ENCODE data around the gene GPR15LG. TPM values are rescaled to one million over a fixed set of nuclear protein-coding genes. Genes with fewer than 3 reads are reported as not detected.

The GPR15LG gene
- total RNA-seq, 2 experiments from 2014 or later = not detected

GRCh38 chr10:84213076-84213475 is 39.5 kb downstream of the GPR15LG start:
- intact Hi-C loops (cut with micrococcal nuclease; ENCODE audit: unreplicated experiment) = no loop called here
- CTCF ChIA-PET (ENCODE audit: unreplicated experiment) = no interaction called here
- BruUV-seq (replicated peaks) = no TSS peak
- no peak overlapping the region for H2AFZ ChIP-seq (ENCODE audit: low read length)
- H3K36me3 ChIP-seq (ENCODE audit: insufficient read depth, low read length) = no peaks in the 10 kb centered on the region
- H3K79me2 ChIP-seq (ENCODE audit: insufficient read depth, low read depth, low read length) = no peaks in the 10 kb centered on the region
- H3K9me3 ChIP-seq (ENCODE audit: low read length) = no peaks in the 10 kb centered on the region
- no peaks in the 10 kb centered on the region for H4K20me1 ChIP-seq (ENCODE audit: insufficient read depth, low read length)
- no peak for DNase-seq (ENCODE audit: low spot score)
- no peaks in the 10 kb centered on the region for H3K4me1 ChIP-seq (ENCODE audit: insufficient read depth, low read length, poor library complexity, severe bottlenecking)
- no peak for TF ChIP-seq CTCF (conservative IDR thresholded peaks at IDR 0.05; ENCODE audit: low read length)
- no peak for TF ChIP-seq EZH2phosphoT487 (IDR thresholded peaks at IDR 0.05; ENCODE audit: borderline replicate concordance, low read depth, low read length)
- POLR2A ChIA-PET = no interaction called here
- no peaks in the 10 kb centered on the region for H3K9me2 ChIP-seq (ENCODE audit: insufficient read depth, low read length)
- H3K27ac ChIP-seq (ENCODE audit: low read depth, low read length, poor library complexity, severe bottlenecking) = no peak overlapping the region
- no peak overlapping the region for H3K4me3 ChIP-seq (ENCODE audit: low read depth, low read length, poor library complexity, severe bottlenecking)
- no peak overlapping the region for H3K4me2 ChIP-seq (ENCODE audit: low read length)

GRCh38 chr10:84214046-84214572 is 40.5 kb downstream of the GPR15LG start:
- TF ChIP-seq EZH2phosphoT487 (IDR thresholded peaks at IDR 0.05; ENCODE audit: borderline replicate concordance, low read depth, low read length) (no peak), CTCF (conservative IDR thresholded peaks at IDR 0.05; ENCODE audit: low read length) (no peak)
- no peaks in the 10 kb centered on the region for H3K4me1 ChIP-seq (ENCODE audit: insufficient read depth, low read length, poor library complexity, severe bottlenecking)
- ChIA-PET CTCF (ENCODE audit: unreplicated experiment) (no interaction called here), POLR2A (no interaction called here)
- no peak overlapping the region for H2AFZ ChIP-seq (ENCODE audit: low read length)
- H4K20me1 ChIP-seq (ENCODE audit: insufficient read depth, low read length) = no peaks in the 10 kb centered on the region
- no peaks in the 10 kb centered on the region for H3K9me2 ChIP-seq (ENCODE audit: insufficient read depth, low read length)
- H3K27ac ChIP-seq (ENCODE audit: low read depth, low read length, poor library complexity, severe bottlenecking) = no peak overlapping the region
- BruUV-seq (replicated peaks) = no TSS peak
- H3K4me2 ChIP-seq (ENCODE audit: low read length) = no peak overlapping the region
- H3K36me3 ChIP-seq (ENCODE audit: insufficient read depth, low read length) = no peaks in the 10 kb centered on the region
- no peaks in the 10 kb centered on the region for H3K9me3 ChIP-seq (ENCODE audit: low read length)
- H3K79me2 ChIP-seq (ENCODE audit: insufficient read depth, low read depth, low read length) = no peaks in the 10 kb centered on the region
- intact Hi-C loops (cut with micrococcal nuclease; ENCODE audit: unreplicated experiment) = no loop called here
- no peak for DNase-seq (ENCODE audit: low spot score)
- H3K4me3 ChIP-seq (ENCODE audit: low read depth, low read length, poor library complexity, severe bottlenecking) = no peak overlapping the region

GRCh38 chr10:84214612-84215235 is 41.1 kb downstream of the GPR15LG start:
- Histone ChIP-seq H3K9me3 (ENCODE audit: low read length) (no peaks in the 10 kb centered on the region), H3K4me3 (ENCODE audit: low read depth, low read length, poor library complexity, severe bottlenecking) (no peak overlapping the region), H2AFZ (ENCODE audit: low read length) (no peak overlapping the region), H3K4me1 (ENCODE audit: insufficient read depth, low read length, poor library complexity, severe bottlenecking) (no peaks in the 10 kb centered on the region), H3K27ac (ENCODE audit: low read depth, low read length, poor library complexity, severe bottlenecking) (no peak overlapping the region), H3K79me2 (ENCODE audit: insufficient read depth, low read depth, low read length) (no peaks in the 10 kb centered on the region), H3K36me3 (ENCODE audit: insufficient read depth, low read length) (no peaks in the 10 kb centered on the region), H3K9me2 (ENCODE audit: insufficient read depth, low read length) (no peaks in the 10 kb centered on the region), H3K4me2 (ENCODE audit: low read length) (no peak overlapping the region), H4K20me1 (ENCODE audit: insufficient read depth, low read length) (no peaks in the 10 kb centered on the region)
- POLR2A ChIA-PET = no interaction called here
- TF ChIP-seq CTCF (conservative IDR thresholded peaks at IDR 0.05; ENCODE audit: low read length) (peak; percentile 71), EZH2phosphoT487 (IDR thresholded peaks at IDR 0.05; ENCODE audit: borderline replicate concordance, low read depth, low read length) (no peak)
- CTCF ChIA-PET (ENCODE audit: unreplicated experiment) = interaction anchor here (0.6 kb wide), 1 partner anchor 10 kb away, joined by 3 read pairs; the partner anchor contains the start of gene LRIT2
- intact Hi-C loops (cut with micrococcal nuclease; ENCODE audit: unreplicated experiment) = no loop called here
- DNase-seq (ENCODE audit: low spot score) = peak; percentile 52
- BruUV-seq (replicated peaks) = no TSS peak
